Coronary artery (tissue), 2 donors: ENCODE results near the gene NOD2.

ENCODE experiments used
- DNase-seq: peaks from one replicate; pipeline ENCODE4 v3.0.0-alpha.2; 2017; ENCODE audit warnings: low spot score
- H3K27ac ChIP-seq, 2 donors: fragments of 200-600 bp; sonication (generic); one replicate each; pipeline ENCODE4 v1.5.1; 2016 to 2019
- H3K4me3 ChIP-seq: fragments of 200-600 bp; sonication (generic); 2 replicates; pipeline ENCODE4 v1.5.1; 2016; ENCODE audit warnings: mild to moderate bottlenecking, moderate library complexity
- CTCF ChIP-seq: fragments of 200-600 bp; sonication (generic); IDR thresholded peaks from one replicate; pipeline ENCODE4 v1.5.1; 2019; ENCODE audit warnings: antibody characterized with exemption

NOD2 gene

GRCh38 chr16:50694206-50694605 lies 800 bp downstream of the NOD2 start:
- no peak for DNase-seq
- Histone ChIP-seq H3K27ac (no peak overlapping the region), H3K4me3 (peak overlapping the region; percentile 80)
- TF ChIP-seq CTCF, result no peak

GRCh38 chr16:50695017-50696000 lies 1.9 kb downstream of the NOD2 start:
- no peak for DNase-seq
- TF ChIP-seq CTCF, result no peak
- no peak overlapping the region for H3K4me3 ChIP-seq
- H3K27ac ChIP-seq, result peak overlapping the region in 1 of 2 donors; percentile 57

DNA sequence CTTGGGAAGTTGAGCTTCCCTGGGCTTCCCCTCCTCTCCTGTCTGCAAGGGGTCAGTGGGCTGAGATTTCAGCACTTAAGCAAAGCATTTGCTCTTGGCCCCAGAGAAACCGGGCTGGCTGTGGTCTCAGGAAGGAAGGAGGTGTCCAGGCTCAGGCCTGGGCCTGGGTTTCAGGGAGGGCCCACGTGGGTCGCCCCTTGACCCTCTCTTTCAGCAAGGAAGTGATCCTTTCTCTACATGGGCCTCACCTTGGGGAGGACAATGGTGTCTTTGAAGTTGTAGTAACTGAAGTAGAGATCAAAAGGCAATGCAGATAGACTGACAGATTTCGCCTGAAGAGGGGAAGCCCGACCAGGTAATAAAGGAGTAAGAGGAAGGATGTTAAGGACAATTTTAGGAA lies 2.7 kb downstream of the NOD2 start:
- TF ChIP-seq CTCF, result no peak
- H3K27ac ChIP-seq, result peak overlapping the region in 1 of 2 donors; percentile 57
- no peak for DNase-seq
- H3K4me3 ChIP-seq, result no peak overlapping the region

GRCh38 chr16:50696575-50697420 lies 3.4 kb downstream of the NOD2 start:
- H3K4me3 ChIP-seq, result no peak overlapping the region
- H3K27ac ChIP-seq, result peak overlapping the region in 1 of 2 donors; percentile 57
- TF ChIP-seq CTCF, result no peak
- no peak for DNase-seq

DNA sequence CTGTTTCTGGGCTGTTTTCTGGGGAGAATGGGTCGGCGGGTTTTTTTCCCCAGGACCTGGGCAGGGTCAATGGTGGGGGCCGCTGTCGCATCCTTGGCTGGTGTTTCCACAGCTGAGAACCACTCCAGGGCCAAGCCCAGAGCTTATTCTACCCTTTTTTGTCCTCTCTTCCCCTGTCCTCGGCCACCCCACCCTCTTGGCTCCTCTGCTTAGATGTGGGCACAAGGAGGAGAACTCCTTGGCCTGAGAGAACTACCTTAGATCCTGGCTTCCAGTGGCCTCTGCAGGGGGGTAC lies 4.0 kb downstream of the NOD2 start:
- DNase-seq, result no peak
- Histone ChIP-seq H3K4me3 (peak overlapping the region; percentile 75), H3K27ac (peak overlapping the region; percentile 11 to 57)
- no peak for TF ChIP-seq CTCF

DNA sequence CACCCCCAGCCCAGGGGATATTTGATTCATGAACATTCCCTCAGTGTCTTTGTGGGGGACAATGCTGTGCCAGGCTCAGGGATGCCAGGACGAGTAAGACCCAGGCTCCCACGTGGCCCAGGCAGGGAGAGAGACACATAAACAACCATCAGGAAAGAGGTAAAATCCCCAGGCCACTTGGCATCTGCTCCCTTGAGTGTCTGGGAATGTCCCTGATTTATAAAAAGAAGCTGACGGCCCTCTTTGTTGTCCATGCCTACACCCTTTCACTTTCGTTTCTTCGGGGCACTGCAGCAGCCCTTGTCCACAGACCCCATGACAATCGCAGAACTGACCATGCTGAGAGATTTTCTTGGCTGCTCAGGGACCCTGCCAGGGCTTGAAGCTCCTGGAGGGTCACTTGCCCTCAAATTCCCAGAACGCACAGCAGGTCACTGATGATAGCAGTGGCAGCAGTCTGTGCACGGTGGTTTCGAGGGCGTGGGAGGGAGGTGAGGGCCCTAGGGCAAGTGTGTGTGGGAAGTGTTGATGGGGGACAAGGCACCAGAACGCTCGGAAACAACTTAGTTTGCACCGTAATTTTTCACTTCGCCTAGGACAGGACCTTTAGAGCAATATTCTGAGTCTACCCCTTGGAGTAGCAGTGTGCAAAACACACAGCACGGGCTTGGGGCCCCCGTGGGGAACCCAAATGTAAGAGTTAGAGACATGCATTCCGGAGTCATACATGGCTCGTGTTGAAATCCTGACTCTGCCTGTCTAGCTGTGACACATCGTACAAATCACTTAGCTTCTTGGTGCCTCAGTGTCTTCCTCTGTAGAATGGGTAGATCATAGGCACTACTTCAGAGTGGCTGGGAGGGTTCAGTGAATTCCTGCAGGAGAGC lies 4.7 kb downstream of the NOD2 start:
- no peak for TF ChIP-seq CTCF
- no peak for DNase-seq
- H3K27ac ChIP-seq, result peak overlapping the region; percentile 11 to 57
- peak overlapping the region; percentile 75 for H3K4me3 ChIP-seq
